SK-N-MC (cell line): ENCODE data around the gene CHST15.

Source experiments
- EZH2 ChIP-seq: fragments of 200-600 bp; sonication (generic); IDR thresholded peaks from one replicate; pipeline ENCODE4 v1.6.1; 2017; ENCODE audit warnings: antibody characterized with exemption
- POLR2AphosphoS5 ChIP-seq: IDR thresholded peaks from 2 replicates; pipeline ENCODE4 v1.6.1; 2012; ENCODE audit warnings: mild to moderate bottlenecking, low read depth, low read length, borderline replicate concordance

GRCh38 chr10:124030061-124030460 is 63.3 kb downstream of the CHST15 start:
- no peak for TF ChIP-seq EZH2
- TF ChIP-seq POLR2AphosphoS5 = no peak
